ENCODE measurements around the gene MYG1. TPM values are rescaled to one million over a fixed set of nuclear protein-coding genes. Genes with fewer than 3 reads are reported as not detected.

The MYG1 gene, protein sequence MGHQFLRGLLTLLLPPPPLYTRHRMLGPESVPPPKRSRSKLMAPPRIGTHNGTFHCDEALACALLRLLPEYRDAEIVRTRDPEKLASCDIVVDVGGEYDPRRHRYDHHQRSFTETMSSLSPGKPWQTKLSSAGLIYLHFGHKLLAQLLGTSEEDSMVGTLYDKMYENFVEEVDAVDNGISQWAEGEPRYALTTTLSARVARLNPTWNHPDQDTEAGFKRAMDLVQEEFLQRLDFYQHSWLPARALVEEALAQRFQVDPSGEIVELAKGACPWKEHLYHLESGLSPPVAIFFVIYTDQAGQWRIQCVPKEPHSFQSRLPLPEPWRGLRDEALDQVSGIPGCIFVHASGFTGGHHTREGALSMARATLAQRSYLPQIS
- total RNA-seq: 10 to 100 TPM; 37.9 to 39.2 TPM
- long read RNA-seq, transcript C12orf10-201 (7 exons, 1,192 nt): major isoform, 26 of 34 reads
- long read RNA-seq, partial matches to known transcripts: 1 of 34 reads
- long read RNA-seq, other reads (novel, unspliced or antisense): 2 of 34 reads

- intact Hi-C loops (cut with DNase I, micrococcal nuclease): no loop called here
- ATAC-seq (peak; percentile 85), DNase-seq (peak; percentile 92)
Observed at GRCh38 chr12:53299454-53300180, at the start of gene MYG1. Gene MYG1 (plus strand): TSS chr12:53299695. CDS start chr12:53299738, 43 bp downstream.

GRCh38 chr12:53251477-53252348 lies 47.8 kb upstream of the MYG1 start:
- DNase-seq: peak; percentile 79 to 82
- peak; percentile 90 for ATAC-seq
- intact Hi-C loops (cut with DNase I, micrococcal nuclease): no loop called here

DNA sequence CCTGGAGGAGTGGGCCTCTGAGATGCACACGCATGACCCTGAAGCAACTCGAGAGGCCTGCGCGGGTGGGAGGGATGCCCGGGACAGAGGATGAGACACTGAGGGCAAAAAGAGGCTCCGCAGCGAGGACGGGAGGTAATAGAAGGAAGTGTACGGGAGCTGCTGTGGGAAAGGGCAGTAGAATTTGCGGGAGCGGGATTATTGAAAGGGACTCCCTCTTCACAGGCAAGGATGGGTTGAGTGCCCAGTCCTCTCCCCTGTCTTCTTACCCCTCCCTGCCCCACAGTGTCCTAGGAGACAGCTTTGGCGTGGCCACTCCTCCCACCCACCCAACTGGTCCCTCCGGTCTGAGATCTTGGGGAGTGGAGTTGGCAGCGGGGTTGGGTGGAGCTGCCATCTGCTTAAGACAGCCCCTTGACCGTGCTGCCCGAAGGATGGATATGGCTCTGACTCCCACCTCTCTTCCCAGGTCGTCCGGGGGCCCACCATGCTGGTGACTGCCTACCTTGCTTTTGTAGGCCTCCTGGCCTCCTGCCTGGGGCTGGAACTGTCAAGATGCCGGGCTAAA lies 47.1 kb upstream of the MYG1 start:
- intact Hi-C loops (cut with DNase I, micrococcal nuclease): no loop called here
- peak; percentile 48 for ATAC-seq
- peak; percentile 57 to 73 for DNase-seq

- intact Hi-C loops (cut with DNase I, micrococcal nuclease): no loop called here
- ATAC-seq (no peak), DNase-seq (no peak)
Observed at GRCh38 chr12:53253298-53253697, 46.2 kb upstream of the MYG1 start.

DNA sequence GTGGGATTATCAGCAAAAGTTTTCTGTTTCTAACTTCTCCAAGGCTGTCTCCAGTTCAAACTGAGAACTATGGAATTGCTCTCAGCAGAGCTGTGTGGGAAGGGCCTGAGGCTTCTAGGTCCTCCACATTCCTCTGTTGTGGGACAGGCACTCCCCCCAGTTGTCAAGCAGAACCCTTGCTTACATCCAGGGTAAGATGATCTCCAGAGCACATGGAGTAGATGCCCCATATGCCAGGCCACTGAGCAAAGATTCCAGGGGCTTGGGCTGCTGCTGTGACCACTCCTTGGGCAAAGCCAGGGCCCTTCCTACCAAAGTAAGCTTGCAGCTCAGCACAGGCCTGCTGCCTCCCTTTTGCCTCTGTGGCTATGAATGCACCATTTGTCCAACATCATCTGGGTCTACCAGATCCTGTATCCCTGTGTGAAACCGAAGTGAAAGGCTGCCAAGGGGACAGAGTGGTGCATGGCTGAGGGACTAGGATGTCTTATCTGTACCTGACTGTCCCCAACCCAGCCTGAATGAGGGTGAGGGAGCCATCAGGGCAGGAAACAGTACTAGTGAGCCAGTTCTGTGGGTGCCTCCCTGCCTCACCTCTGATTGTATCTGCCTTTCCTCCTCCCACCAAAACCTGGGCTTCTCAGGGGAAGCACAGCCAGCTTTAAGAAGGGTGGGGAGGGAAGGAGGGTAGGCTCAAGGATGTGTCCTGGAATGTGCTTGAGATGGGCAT lies 44.5 kb upstream of the MYG1 start:
- intact Hi-C loops (cut with DNase I, micrococcal nuclease): no loop called here
- no peak for ATAC-seq
- no peak for DNase-seq

DNA sequence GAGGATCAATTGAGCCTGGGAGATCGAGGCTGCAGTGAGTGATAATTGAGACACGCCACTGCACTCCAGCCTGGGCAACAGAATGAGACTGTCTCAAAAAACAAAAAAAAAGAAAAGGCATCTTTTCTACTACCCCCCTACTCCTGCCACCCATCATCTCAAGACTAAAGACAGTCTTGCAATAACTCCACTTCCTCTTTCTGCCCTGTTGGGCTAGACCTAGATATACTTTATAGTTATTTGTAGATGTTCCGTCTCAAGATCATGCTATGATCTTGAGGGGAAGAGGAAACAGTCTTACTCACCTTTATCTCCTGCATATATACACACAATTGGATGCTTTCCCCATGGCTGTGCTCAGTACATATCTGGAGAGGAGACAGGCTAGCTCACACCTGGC lies 43.5 kb upstream of the MYG1 start:
- intact Hi-C loops (cut with DNase I, micrococcal nuclease): no loop called here
- no peak for ATAC-seq
- no peak for DNase-seq

GRCh38 chr12:53258541-53259539 lies 40.7 kb upstream of the MYG1 start:
- intact Hi-C loops (cut with DNase I, micrococcal nuclease): no loop called here
- ATAC-seq: no peak
- DNase-seq: no peak

DNA sequence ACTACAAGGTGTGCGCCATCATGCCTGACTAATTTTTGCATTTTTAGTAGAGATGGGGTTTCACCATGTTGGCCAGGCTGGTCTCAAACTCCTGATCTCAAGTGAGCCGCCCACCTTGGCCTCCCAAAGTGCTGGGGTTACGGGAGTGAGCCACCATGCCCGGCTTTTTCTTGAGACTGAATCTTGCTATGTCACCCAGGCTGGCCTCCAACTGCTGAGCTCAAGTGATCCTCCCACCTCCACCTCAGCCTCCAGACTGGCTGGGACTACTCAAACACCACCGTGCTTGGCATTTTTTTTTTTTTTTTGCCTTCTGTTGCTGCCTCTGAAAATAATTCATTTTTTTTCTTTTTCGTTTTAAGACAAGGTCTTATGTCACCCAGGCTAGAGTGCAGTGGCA lies 39.6 kb upstream of the MYG1 start:
- no peak for ATAC-seq
- intact Hi-C loops (cut with DNase I, micrococcal nuclease): no loop called here
- no peak for DNase-seq

DNA sequence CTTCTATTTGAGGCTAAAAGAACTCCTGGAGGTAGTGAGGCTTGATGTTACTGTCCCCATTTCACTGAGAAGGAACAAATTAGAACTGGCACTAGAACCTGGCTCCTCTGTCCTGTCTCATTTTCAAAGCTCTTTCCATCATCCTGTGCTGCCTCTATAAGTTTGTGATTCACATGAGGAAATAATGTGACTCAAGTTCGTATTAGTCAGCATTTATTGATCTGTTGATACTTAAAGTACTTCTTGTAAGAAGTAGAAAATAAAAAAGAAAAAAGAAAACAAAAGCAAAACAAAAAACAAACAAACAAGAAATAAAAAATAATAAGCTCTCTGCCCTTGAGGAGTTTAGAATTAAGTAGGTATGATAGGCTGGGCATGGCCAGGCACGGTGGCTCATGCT lies 33.7 kb upstream of the MYG1 start:
- DNase-seq (no peak), ATAC-seq (no peak)
- intact Hi-C loops (cut with DNase I, micrococcal nuclease): no loop called here

DNA sequence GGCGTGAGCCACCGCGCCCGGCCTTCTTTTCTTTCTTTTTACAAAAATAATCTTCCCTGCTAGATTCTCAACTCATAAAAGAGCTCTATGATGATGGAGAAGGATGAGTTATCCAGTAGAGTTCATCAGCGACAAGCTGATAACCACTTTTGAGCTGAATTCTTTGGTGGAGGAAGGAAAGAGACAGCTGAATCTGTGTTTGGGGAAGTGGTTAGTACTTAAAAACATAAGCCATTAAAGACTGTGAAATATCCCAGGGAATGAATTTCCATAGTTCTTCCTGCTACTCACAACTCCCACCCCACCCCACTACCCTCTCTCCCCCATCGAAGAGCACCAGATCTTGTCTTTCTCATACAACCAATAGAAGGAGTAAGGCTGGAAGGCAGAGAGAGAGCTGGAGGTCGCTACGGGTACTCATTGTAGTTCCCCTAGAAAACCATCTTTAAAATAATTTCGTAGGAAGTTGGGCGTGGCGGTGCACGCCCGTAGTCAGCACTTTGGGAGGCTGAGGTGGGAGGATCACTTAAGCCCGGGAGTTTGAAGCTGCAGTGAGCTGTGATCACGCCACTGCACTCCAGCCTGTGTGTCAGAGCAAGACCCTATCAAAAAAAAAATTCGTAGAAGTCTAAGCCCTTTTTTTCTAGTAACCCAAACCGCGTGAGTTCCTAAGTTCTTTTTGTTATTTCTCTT lies 32.0 kb upstream of the MYG1 start:
- ATAC-seq: peak; percentile 45
- DNase-seq: peak in 1 of 2 donors; percentile 23
- intact Hi-C loops (cut with DNase I, micrococcal nuclease): no loop called here

GRCh38 chr12:53267999-53268629 lies 31.4 kb upstream of the MYG1 start, which contains the start of gene ESPL1:
Gene ESPL1 (plus strand): TSS chr12:53268299. CDS start chr12:53268767, 468 bp downstream.
- intact Hi-C loops (cut with DNase I, micrococcal nuclease): no loop called here
- DNase-seq: peak; percentile 55 to 76
- ATAC-seq: peak; percentile 93

GRCh38 chr12:53268630-53269562 lies 30.6 kb upstream of the MYG1 start:
- intact Hi-C loops (cut with DNase I, micrococcal nuclease): no loop called here
- ATAC-seq: peak; percentile 2
- DNase-seq: no peak

DNA sequence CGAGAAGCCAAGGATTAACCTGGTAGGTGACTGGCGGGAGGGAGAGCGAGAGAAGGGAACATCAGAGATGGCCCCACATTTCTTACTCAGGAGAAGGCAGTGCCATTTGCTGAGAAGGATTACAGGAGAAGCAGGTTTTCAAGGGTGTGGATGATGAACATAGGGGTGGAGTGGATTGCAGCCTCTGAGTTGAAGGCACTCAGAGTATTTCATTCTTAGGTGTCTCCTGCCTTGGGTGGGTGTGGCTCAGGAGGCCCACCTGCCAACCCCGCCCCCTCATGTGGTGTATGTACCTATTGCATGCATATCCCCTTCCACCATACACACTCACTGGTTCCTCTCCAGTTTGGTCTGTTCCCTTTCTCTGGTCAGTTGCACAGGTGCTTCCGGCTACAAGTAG lies 25.1 kb upstream of the MYG1 start:
- no peak for ATAC-seq
- intact Hi-C loops (cut with DNase I, micrococcal nuclease): loop anchor here in 1 of 2 donors (10.0 kb wide), 1 partner anchor 60 kb away; no protein-coding TSS in a partner anchor

GRCh38 chr12:53276511-53276910 lies 23.0 kb upstream of the MYG1 start:
- intact Hi-C loops (cut with DNase I, micrococcal nuclease): loop anchor here in 1 of 2 donors (10.0 kb wide), 1 partner anchor 62 kb away; no protein-coding TSS in a partner anchor
- DNase-seq (no peak), ATAC-seq (no peak)

More for the DNA sequence above, 25.1 kb upstream of the MYG1 start:
- no peak for DNase-seq

All from left colon (tissue), 2 donors.